NCI-H748 (cell line): ENCODE measurements around the gene GJB5.
"Not testable (repeated sequence)": the region's sequence is repeated elsewhere in the genome, so short reads cannot be mapped to it uniquely, and the experiment has no call there.

Experiments
- DNase-seq: peaks from one replicate; lab custom pipeline; 2025; ENCODE audit not compliant: unreplicated experiment; lab: John Stamatoyannopoulos, UW

Gene GJB5

DNA sequence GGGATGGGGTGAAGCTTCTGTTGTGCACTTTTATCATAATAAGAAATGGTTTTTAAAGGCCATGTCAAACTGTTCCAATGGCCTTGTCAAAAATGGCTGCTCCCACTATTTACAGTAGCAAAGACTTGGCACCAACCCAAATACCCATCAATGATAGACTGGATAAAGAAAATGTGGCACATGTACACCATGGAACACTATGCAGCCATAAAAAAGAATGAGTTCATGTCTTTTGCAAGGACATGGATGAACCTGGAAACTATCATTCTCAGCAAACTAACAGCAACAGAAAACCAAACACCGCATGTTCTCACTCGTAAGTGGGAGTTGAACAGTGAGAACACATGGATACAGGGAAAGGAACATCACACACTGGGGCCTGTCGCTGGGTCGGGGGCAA is 18.3 kb downstream of the GJB5 start:
- DNase-seq, result not testable (repeated sequence)

DNA sequence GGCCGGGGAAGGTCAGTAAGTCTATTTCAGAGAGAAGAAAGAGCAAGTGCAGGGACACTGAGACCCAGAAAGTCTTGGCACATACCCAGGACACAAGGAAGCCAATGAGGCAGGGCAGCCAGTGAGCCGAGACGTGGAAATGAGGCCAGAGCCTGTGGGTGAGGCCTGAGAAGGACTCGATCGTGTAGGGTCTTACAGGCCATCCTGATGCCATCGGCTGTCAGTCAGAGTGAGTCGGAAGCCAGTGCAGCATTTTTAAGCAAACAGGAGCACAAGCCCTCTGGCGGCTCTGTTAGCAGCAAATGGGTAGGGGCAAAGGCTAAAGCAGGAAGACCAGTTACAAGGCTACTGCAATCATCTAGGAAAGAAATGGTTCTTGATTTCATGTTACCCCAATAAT is 20.1 kb downstream of the GJB5 start:
- no peak for DNase-seq

DNA sequence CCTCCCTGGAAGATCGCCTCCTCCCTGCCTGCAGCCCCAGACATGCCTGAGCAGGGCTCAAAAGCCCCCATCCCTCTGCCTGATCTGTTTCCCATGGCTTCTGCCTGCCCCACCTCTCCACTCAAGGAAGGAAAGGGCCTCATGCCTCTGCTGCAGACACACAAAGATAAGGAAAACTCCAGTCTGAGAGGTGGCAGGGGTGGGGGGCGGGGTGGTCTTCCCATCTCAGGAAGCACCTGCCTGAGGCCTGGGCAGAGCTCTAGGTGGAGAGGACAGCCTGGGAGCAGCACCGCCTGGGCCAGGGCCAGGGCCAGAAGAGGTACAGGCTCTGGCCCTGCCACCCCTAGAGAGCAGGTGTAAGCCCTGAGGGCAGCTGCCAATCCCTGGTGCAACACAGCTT is 22.1 kb downstream of the GJB5 start:
- no peak for DNase-seq

DNA sequence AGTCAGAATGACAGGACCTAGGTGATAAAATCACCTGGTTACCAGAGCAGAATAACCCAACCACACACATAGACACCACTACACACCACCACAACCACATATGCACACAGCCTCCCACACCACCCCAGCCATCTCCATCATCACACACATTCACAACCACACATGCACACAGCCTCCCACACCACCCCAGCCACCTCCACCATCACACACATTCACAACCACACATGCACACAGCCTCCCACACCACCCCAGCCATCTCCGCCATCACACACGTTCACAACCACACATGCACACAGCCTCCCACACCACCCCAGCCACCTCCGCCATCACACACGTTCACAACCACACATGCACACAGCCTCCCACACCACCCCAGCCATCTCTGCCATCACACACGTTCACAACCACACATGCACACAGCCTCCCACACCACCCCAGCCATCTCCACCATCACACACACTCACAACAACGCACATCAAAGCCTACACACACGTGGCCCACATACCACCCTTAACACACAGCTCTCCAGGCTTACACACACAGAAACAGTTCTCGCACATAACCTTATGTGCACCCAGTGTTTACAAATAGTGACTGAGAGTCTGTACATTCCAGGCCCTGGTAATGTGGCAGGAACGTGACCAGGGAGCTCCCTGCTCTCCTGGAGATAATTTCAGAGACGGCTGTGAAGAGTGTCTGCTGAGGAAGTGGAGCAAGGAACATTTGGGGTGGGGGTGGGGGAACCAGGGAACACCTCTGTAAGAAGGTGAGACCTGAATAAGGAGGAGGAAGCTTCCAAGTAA is 22.9 kb downstream of the GJB5 start:
- no peak for DNase-seq

DNA sequence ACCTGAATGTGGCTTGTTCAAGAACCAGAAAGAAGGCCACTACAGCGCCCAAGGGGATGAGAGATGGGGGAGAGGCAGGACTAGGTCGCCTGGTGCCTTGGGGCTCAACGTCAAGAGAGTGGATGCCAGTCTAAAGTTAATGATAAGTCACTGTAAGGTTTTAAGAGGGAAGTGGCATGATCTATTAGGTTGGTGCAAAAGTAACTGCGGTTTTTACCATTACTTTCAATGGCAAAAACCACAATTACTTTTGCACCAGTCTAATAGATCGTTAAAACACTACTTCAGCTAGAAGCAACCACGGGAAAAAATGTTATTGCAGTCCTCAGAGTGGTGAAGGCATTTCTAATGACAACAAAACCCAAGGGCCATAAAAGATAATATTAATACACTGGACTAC is 23.5 kb downstream of the GJB5 start:
- no peak for DNase-seq

DNA sequence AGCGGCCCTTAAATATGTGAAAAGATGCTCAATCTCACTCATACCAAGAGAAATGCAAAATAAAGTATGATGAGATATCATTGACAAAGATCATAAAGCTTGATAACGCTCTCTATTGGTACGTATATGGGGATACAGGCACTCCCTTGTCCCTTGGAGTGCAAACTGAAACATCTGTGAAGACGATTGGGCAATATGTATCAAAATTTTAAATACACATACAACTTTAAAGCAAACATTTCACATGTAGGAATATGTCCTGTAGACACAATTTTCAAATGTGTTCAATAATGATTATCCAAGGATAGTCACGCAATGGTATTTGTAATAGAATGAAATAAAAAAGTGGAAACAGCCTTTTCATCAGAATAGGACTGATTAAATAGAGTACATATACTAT is 24.2 kb downstream of the GJB5 start:
- DNase-seq, result no peak

DNA sequence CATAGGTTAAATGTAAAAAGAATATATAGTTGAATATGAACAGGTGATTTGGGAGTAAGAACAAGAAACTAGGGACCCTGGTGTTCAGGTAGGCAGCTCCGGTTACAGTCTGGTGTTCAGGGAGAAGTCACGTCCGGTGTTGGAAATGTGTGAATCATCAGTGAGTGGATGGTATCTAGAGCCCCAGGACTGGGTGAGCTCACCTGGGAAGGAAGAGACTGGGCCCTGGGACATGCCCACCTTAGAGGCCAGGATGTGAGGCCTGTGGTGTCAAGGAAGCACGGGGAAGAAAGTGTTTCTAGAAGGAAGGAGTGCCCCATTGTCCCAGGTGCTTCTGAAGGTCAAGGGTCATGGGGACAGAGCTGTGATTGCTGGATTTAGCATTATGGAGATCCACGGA is 24.7 kb downstream of the GJB5 start:
- DNase-seq, result no peak

DNA sequence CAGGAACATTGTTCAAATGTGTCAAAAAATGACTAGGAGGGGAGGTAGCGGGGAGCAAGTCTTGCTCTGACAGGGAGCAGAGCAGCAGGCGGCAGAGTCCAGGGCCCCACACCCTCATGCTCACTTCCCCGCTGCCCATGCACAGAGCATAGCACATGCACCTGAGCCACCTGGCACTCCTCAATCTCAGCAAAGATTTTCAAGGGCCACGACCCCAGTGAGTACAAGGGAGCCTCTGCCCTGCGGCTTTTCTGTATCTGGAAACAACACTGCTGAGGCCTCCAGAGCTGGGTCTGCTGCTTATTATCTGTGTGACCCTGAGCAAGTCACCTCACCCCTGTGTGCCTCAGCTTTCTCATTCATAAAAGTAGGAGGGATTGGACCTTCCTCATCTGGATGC is 25.1 kb downstream of the GJB5 start:
- no peak for DNase-seq

DNA sequence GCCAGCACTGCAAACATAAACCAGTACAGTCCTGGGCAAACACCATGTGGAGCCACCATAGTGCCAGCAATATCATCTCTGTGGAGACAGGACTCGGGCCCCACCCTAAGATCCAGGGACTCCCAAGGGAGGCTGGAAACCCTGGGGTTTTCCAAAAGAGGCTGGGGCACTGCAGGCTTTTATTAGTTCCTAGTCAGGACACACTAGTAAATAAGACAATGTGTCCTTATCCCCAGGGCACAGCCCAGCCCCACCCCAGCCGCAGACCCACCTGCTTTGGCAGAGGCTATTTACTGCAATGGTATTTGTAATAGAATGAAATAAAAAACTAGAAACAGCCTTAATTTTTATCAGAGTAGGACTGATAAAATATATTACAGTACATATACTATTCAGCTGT is 25.7 kb downstream of the GJB5 start:
- DNase-seq, result no peak

DNA sequence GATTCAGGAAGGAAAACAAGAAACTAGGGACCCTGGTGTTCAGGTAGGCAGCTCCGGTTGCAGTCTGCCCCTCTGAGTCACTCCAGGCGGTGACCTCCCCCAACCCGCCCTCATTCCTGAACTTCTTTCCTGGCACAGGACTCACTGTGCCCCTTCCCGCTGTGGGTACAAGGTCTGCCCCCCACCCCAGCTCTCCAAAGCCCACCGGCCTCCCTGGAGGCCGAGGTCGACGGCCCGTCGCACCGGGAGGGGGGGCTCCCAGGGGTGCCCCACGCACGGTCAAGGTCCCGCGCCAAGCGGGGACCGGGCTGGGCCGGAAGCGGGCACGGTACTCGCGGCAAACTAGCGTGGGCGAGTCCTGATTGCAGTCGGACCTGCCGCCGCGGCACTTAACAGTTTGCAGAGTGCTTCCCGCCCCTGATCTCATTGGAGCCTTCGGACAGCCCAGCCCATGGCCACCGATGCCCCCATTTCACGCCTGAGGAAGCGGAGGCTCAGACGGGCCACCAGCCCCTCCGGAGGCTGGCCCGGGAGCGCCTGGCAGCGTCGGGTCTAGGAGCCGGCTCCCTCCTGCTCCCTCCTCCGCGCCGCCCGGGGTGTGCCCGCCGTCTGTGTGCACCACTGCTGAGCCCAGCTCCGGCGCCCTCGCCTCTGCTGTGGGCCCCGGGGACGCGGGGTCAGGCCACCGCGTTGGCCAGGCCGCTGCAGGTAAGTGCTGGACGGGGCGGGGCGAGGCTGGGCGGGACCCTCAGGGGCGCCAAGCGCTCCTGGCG is 26.4 kb downstream of the GJB5 start, which contains the start of gene GJB3:
Gene GJB3, plus strand, starts transcription at position 144 of the 773 bp plus-strand sequence. CDS start 3,549 bp downstream, outside the sequence.
- DNase-seq, result peak; percentile 32

DNA sequence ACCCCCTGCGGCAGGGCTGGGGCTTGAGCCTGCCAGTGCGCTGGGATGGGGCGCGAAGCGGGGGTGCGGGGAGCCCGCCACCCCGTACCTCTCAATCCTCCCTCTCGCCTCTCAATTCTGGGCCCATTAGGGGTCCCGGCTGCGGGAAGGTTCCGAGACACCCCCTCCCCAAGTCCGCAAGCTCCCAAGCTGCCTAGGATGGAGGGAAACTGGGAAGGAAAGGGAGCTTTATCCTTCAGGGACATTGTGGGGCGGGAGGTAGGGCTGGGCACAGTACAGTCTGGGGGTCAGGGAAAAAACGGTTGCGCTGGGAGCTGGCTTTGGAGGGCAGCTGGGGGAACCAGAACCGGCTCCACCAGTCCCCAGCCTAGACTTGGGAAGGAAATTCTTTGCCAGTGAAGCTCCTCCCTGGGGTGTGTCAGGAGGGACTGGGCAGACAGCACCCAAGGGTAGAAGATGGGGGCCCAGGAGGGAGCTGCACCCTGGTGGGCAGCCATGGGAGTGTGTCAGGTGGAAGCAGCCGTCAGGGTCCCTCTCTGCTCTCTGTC is 27.1 kb downstream of the GJB5 start:
- no peak for DNase-seq

DNA sequence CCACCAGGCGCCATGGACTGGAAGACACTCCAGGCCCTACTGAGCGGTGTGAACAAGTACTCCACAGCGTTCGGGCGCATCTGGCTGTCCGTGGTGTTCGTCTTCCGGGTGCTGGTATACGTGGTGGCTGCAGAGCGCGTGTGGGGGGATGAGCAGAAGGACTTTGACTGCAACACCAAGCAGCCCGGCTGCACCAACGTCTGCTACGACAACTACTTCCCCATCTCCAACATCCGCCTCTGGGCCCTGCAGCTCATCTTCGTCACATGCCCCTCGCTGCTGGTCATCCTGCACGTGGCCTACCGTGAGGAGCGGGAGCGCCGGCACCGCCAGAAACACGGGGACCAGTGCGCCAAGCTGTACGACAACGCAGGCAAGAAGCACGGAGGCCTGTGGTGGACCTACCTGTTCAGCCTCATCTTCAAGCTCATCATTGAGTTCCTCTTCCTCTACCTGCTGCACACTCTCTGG is 29.9 kb downstream of the GJB5 start:
- DNase-seq, result no peak

DNA sequence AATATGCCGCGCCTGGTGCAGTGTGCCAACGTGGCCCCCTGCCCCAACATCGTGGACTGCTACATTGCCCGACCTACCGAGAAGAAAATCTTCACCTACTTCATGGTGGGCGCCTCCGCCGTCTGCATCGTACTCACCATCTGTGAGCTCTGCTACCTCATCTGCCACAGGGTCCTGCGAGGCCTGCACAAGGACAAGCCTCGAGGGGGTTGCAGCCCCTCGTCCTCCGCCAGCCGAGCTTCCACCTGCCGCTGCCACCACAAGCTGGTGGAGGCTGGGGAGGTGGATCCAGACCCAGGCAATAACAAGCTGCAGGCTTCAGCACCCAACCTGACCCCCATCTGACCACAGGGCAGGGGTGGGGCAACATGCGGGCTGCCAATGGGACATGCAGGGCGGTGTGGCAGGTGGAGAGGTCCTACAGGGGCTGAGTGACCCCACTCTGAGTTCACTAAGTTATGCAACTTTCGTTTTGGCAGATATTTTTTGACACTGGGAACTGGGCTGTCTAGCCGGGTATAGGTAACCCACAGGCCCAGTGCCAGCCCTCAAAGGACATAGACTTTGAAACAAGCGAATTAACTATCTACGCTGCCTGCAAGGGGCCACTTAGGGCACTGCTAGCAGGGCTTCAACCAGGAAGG is 30.5 kb downstream of the GJB5 start:
- no peak for DNase-seq

DNA sequence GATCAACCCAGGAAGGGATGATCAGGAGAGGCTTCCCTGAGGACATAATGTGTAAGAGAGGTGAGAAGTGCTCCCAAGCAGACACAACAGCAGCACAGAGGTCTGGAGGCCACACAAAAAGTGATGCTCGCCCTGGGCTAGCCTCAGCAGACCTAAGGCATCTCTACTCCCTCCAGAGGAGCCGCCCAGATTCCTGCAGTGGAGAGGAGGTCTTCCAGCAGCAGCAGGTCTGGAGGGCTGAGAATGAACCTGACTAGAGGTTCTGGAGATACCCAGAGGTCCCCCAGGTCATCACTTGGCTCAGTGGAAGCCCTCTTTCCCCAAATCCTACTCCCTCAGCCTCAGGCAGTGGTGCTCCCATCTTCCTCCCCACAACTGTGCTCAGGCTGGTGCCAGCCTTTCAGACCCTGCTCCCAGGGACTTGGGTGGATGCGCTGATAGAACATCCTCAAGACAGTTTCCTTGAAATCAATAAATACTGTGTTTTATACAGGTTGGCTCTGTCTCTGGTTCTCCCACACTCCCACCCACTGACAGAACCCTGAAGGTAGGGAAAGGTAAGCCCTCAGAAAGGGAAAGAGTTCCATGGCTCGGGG is 31.1 kb downstream of the GJB5 start:
- DNase-seq, result no peak

DNA sequence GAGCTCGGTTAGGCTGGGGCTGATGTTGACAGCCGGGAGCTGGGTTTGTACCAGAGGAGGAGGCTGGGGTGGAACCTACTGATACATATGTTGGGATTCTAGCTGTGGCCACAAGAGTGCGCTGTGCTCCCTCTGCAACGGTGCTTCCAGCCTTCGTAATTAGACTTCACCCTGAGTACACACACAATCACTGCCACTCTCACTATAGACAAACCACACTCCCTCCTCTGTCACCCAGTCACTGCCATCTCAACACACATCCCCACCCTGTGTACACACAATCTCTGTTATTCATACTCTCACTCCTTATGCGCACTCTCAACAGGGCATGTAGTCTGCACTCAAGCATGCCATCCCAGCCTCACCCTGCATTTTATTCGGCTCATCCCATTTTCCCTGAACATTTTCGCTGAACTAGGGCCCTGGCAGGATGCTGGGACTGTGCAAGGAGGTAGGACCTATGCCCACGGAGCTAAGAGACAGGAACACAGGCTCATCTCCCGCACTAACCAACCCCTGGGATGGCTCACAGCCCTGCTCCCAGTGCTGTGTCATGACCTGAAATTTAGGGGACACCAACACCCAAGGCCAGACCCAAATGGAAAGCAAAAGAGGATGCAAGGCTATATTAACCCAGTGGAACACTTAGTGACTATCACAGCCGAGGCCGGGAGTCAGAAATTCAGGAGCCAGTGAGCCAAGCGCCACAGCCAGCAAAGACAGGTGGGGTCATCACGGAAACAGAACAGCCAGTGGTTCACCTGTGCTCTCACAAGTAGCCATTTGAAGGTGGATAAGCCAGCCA is 31.9 kb downstream of the GJB5 start:
- peak; percentile 79 for DNase-seq

DNA sequence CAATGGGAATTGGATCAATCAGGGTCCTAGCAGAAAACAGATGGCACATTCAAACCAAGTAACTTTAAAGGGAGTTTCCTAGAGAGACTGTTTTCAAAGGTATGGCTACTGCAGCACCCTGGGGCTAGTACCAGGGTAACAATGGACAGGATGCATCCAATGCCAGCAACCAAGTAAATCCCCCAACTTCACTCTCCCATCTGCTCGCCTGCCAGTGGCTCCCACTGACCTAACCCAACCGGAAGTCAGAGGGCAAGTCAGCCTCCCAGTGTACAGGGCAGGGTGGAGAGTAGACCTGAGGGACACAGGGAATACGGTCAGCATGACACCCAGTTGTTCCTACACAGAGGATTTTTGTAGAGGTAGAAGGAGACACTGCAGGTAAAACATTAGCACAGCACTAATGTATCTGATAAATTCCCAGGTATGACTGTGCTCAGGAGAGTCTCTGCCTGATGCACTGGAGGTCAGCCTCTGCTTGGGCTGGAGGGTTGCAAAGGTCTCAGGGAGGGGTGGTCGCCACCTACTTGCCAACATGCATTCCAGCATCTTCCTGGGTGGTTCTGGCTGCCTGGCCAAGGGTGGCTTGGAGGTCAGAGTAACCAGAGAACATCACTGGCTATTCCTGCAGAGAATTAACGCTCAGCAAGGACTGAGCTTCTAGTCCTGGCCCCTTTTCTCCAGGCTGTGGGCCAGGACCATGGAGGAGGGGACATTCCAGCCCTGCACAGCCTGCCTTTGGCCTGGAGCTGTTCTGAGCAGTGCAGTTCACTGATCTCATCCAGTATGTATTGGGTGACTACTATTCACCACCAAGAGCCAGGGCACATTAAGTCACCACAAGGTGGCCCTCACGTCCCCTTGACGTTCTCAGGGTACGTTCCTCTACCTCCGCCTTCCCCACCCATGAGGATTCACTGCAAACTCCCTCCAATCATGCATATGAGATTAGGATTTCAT is 32.9 kb downstream of the GJB5 start:
- peak; percentile 32 for DNase-seq

DNA sequence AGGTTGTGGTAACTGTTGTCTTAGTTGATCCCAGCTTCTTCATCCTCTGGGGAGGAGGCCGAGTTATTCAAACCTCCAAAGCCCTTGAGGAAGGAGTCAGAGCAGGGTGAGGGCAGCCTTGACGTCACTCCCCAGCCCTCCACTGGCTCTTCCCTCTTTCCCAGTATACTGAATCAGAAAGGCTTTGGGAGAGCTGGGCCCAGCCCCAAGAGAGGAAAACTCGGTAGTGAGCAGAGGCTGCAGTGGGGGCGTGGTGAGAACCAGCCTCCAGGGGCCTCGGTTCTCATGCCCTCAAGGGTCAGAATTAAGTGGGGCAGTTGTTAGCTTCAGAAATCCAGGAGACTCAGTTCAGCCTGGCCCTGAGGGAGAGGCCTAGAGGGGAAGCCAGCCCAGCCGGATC is 36.1 kb downstream of the GJB5 start:
- DNase-seq, result no peak

DNA sequence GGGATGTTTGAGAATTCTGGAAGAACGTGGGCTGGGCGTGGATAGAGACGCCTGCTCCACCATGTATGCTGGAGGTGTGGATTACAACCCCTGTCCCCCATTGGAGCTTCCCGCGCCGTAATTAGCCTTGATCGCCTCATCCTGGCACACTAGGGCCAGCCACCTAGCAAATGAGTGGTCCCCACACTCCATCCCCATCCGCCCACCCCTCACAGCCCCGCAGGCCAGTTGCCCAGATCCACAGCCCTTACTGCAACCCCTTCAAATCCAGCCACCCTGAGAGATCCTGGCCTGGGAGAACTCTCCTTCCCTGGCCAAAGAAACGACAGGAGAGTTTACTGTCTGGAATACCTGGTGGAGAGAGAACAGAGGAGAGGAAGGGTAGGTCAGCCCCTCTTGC is 37.6 kb downstream of the GJB5 start:
- DNase-seq, result no peak
